K562 (cell line): ENCODE data around the gene NAA80. TPM values are rescaled to one million over a fixed set of nuclear protein-coding genes. Genes with fewer than 3 reads are reported as not detected.

Experiments
- ATAC-seq: fragments of 200-7000 bp; cut with Tn5 transposase; 3 replicates; pipeline ENCODE4 v1.9.1; 2020; ENCODE audit warnings: moderate library complexity
- BruUV-seq: library from RNA; stranded (reverse); fragments of 400-500 nt; replicated peaks from 2 replicates; lab custom pipeline; 2021; lab: Mats Ljungman, UMichigan
- CTCF ChIA-PET: fragments of 300-600 bp; formaldehyde crosslinking; extraction: SDS; loops from one replicate; lab custom pipeline; 2021; ENCODE audit warnings: low intra/inter-chr PET ratio; lab: Yijun Ruan, JAX
- POLR2A ChIA-PET: fragments of 300-600, 350-650 bp; sonication (Branson Sonifier 250); formaldehyde crosslinking; extraction: SDS; loops from one replicate; lab custom pipeline; 2021; ENCODE audit warnings: antibody characterized with exemption, inconsistent platforms; lab: Yijun Ruan, JAX
- DNase-seq, 4 experiments: peaks; one replicate each; pipeline versions ENCODE4 v3.0.0 to v3.0.0-alpha.2; 2011 to 2018; ENCODE audit warnings: low spot score in 3 of 4, mixed read lengths in 3 of 4; ENCODE audit errors: extremely low read depth in 1 of 4
- FAIRE-seq: peaks from 2 replicates; lab custom pipeline; 2011; peaks lifted over from hg19 to GRCh38; lab: Jason Lieb, UNC
- H2AFZ ChIP-seq: 2 replicates; pipeline ENCODE4 v1.6.0; 2011; ENCODE audit warnings: low read depth, low read length, control low read depth, inconsistent platforms
- H3K27ac ChIP-seq: fragments of 200-600 bp; 3 replicates; pipeline ENCODE4 v1.8.0; 2011; ENCODE audit warnings: low read depth, mild to moderate bottlenecking, control low read depth, inconsistent platforms, low read length, moderate library complexity, mixed read lengths; ENCODE audit errors: extremely low read depth
- H3K27me3 ChIP-seq, 2 experiments: fragments of 300-600 bp in 1 of 2; 2 replicates in 1 of 2; 3 replicates in 1 of 2; pipeline versions ENCODE4 v1.6.0 to v1.8.0; 2011; ENCODE audit warnings: inconsistent platforms in 2 of 2, low read length in 2 of 2, mild to moderate bottlenecking in 1 of 2, mixed read lengths in 1 of 2, moderate library complexity in 1 of 2; ENCODE audit not compliant: control insufficient read depth in 2 of 2, insufficient read depth in 2 of 2
- H3K36me3 ChIP-seq: fragments of 300-600 bp; 3 replicates; pipeline ENCODE4 v1.8.0; 2011; ENCODE audit warnings: mild to moderate bottlenecking, low read length, inconsistent platforms; ENCODE audit not compliant: control insufficient read depth, insufficient read depth
- H3K4me1 ChIP-seq, 2 experiments: fragments of 200-600 bp in 1 of 2; replicated peaks in 1 of 2; 2 replicates in 1 of 2; 3 replicates in 1 of 2; pipeline versions ENCODE4 v1.5.1 to v1.8.0; 2011; ENCODE audit warnings: inconsistent platforms in 2 of 2, low read length in 2 of 2, mild to moderate bottlenecking in 1 of 2, mixed read lengths in 1 of 2, moderate library complexity in 1 of 2; ENCODE audit not compliant: control insufficient read depth in 2 of 2, insufficient read depth in 2 of 2
- H3K4me2 ChIP-seq: 2 replicates; pipeline ENCODE4 v1.6.1; 2011; ENCODE audit warnings: low read length, control low read depth, inconsistent platforms, mixed read lengths; ENCODE audit not compliant: insufficient read depth
- H3K4me3 ChIP-seq: fragments of 200-600 bp; sonication (generic), shearing (Covaris generic); 2 replicates; pipeline ENCODE4 v1.5.1; 2016; ENCODE audit warnings: control low read depth, inconsistent platforms
- H3K79me2 ChIP-seq: fragments of 200-600 bp; 3 replicates; pipeline ENCODE4 v1.8.0; 2011; ENCODE audit warnings: low read length, inconsistent platforms; ENCODE audit not compliant: control insufficient read depth, insufficient read depth
- H3K9ac ChIP-seq, 2 experiments: 2 replicates each; pipeline versions ENCODE4 v1.6.0 to v1.6.1; 2011; ENCODE audit warnings: low read depth in 2 of 2, low read length in 2 of 2, control low read depth in 1 of 2, inconsistent platforms in 1 of 2, mild to moderate bottlenecking in 1 of 2, mixed read lengths in 1 of 2; ENCODE audit not compliant: insufficient read depth in 1 of 2
- H3K9me1 ChIP-seq: one replicate; pipeline ENCODE4 v1.6.0; 2011; ENCODE audit warnings: inconsistent platforms, mild to moderate bottlenecking, low read length, moderate library complexity; ENCODE audit not compliant: control insufficient read depth, insufficient read depth
- H3K9me3 ChIP-seq: replicated peaks from 2 replicates; pipeline ENCODE4 v1.5.1; 2011; ENCODE audit warnings: low read depth, low read length, inconsistent platforms; ENCODE audit not compliant: control insufficient read depth, insufficient read depth
- H4K20me1 ChIP-seq: replicated peaks from 2 replicates; pipeline ENCODE4 v1.6.1; 2011; ENCODE audit warnings: low read length, inconsistent platforms, mixed read lengths; ENCODE audit not compliant: control insufficient read depth, insufficient read depth
- BRD9 ChIP-seq: fragments of 450-650 bp; IDR thresholded peaks from 2 replicates; pipeline ENCODE4 v1.6.1; 2018; ENCODE audit warnings: low read depth; ENCODE audit not compliant: partially characterized antibody
- GABPB2 ChIP-seq: fragments of 250-450 bp; sonication (Bioruptor Pico); conservative IDR thresholded peaks from 2 replicates; pipeline ENCODE4 v1.5.1; 2021; ENCODE audit warnings: mild to moderate bottlenecking
- KDM5B ChIP-seq: fragments of 200-600 bp; sonication (generic); IDR thresholded peaks from 2 replicates; pipeline ENCODE4 v1.6.1; 2012; ENCODE audit warnings: low read depth, mild to moderate bottlenecking, moderate library complexity, low read length, control low read depth, inconsistent platforms; ENCODE audit not compliant: insufficient replicate concordance
- MAZ ChIP-seq, 2 experiments: fragments of 450-650 bp in 1 of 2; sonication (generic) in 1 of 2; formaldehyde crosslinking; IDR thresholded peaks in 1 of 2; conservative IDR thresholded peaks in 1 of 2; 2 replicates each; pipeline versions ENCODE4 v1.4.0 to v1.5.0; 2020; ENCODE audit warnings: mild to moderate bottlenecking in 1 of 2, missing genetic modification reagents in 1 of 2
- MYNN ChIP-seq, 2 experiments: sonication (generic); formaldehyde crosslinking in 1 of 2; IDR thresholded peaks; 2 replicates each; pipeline versions ENCODE4 v1.5.0 to v1.6.1; 2016 to 2020; ENCODE audit warnings: antibody characterized with exemption in 1 of 2, missing genetic modification reagents in 1 of 2
- POLR2AphosphoS5 ChIP-seq: IDR thresholded peaks from 2 replicates; pipeline ENCODE4 v1.6.1; 2011; ENCODE audit warnings: mild to moderate bottlenecking, low read depth, low read length, moderate library complexity; ENCODE audit not compliant: control insufficient read depth, insufficient read depth
- SRSF9 ChIP-seq: fragments of 200-400 bp; formaldehyde crosslinking; IDR thresholded peaks from 2 replicates; pipeline ENCODE4 v1.6.1; 2017; ENCODE audit warnings: low read depth, low read length, borderline replicate concordance
- TBL1XR1 ChIP-seq, 2 experiments: IDR thresholded peaks; 2 replicates each; pipeline ENCODE4 v1.6.1; 2012; ENCODE audit warnings: improper control_type of control experiment in 2 of 2, low read length in 2 of 2, mild to moderate bottlenecking in 1 of 2
- ZBTB17 ChIP-seq: fragments of 450-650 bp; formaldehyde crosslinking; IDR thresholded peaks from 2 replicates; pipeline ENCODE4 v1.4.0; 2020; ENCODE audit warnings: mild to moderate bottlenecking
- ZNF263 ChIP-seq: sonication (generic); formaldehyde crosslinking; IDR thresholded peaks from 2 replicates; pipeline ENCODE4 v1.8.0; 2022; ENCODE audit warnings: mild to moderate bottlenecking, missing genetic modification reagents, borderline replicate concordance
- WGBS: fragments of 100-300 bp; shearing (Covaris generic); methylation state at CpG from one replicate; pipeline ENCODE4 v1.1.6; 2016; ENCODE audit warnings: low coverage, mixed read lengths; ENCODE audit not compliant: insufficient coverage; ENCODE audit errors: missing lambda C conversion rate; 5-methylcytosine and 5-hydroxymethylcytosine counted together
- in situ Hi-C: fragments of 300-500 bp; cut with MboI; formaldehyde crosslinking; loops from 4 replicates; pipeline ENCODE4 v1.15.0; 2018; ENCODE audit warnings: inconsistent platforms, mixed read lengths
- intact Hi-C: fragments of 100-400 bp; cut with micrococcal nuclease; formaldehyde crosslinking; loops from 2 replicates; pipeline ENCODE4 v1.14.2; 2022
- polyA plus RNA-seq, 8 experiments: library from polyadenylated mRNA; depleted of rRNA in 4 of 8; stranded (reverse) in 5 of 8; unstranded in 3 of 8; fragments of >200 nt; fragmentation: Nextera tagmentation in 2 of 8; fragmentation: Illumina TruSeq in 1 of 8; extraction: Ambion mirVana in 2 of 8; extraction: Trizol in 1 of 8; gene quantifications; 2 replicates each; pipeline versions ENCODE4 v1.2.1 to v1.2.3, GENCODE V29; 2011 to 2014; ENCODE audit warnings: inconsistent platforms in 1 of 8, missing spikeins in 1 of 8
- total RNA-seq, 7 experiments: library from RNA; depleted of rRNA in 6 of 7; stranded (reverse); fragments of >200 nt in 6 of 7; fragmentation: Illumina TruSeq in 2 of 7; extraction: Trizol in 2 of 7; gene quantifications; 2 replicates each; pipeline versions ENCODE4 v1.2.1 to v1.2.3, GENCODE V29; 2011 to 2021; ENCODE audit warnings: low replicate concordance in 1 of 7
- TF ChIP-seq, protein P1 (sequence below): IDR thresholded peaks from 2 replicates; pipeline ENCODE4 v1.6.1; 2014; ENCODE audit warnings: antibody characterized with exemption
- TF ChIP-seq, protein P2 (sequence below): sonication (generic); formaldehyde crosslinking; IDR thresholded peaks from 2 replicates; pipeline ENCODE4 v1.5.0; 2020; ENCODE audit warnings: missing genetic modification reagents
- TF ChIP-seq, protein P3 (sequence below): sonication (generic); formaldehyde crosslinking; IDR thresholded peaks from 2 replicates; pipeline ENCODE4 v1.8.0; 2022; ENCODE audit warnings: mild to moderate bottlenecking, missing genetic modification reagents

NAA80 gene
- total and polyA plus RNA-seq, 9 of the 15 experiments (the other 6 are each of a cell fraction or from before 2014, with no cell fraction given): 0.82 to 24.0 (median 8.6) TPM

DNA sequence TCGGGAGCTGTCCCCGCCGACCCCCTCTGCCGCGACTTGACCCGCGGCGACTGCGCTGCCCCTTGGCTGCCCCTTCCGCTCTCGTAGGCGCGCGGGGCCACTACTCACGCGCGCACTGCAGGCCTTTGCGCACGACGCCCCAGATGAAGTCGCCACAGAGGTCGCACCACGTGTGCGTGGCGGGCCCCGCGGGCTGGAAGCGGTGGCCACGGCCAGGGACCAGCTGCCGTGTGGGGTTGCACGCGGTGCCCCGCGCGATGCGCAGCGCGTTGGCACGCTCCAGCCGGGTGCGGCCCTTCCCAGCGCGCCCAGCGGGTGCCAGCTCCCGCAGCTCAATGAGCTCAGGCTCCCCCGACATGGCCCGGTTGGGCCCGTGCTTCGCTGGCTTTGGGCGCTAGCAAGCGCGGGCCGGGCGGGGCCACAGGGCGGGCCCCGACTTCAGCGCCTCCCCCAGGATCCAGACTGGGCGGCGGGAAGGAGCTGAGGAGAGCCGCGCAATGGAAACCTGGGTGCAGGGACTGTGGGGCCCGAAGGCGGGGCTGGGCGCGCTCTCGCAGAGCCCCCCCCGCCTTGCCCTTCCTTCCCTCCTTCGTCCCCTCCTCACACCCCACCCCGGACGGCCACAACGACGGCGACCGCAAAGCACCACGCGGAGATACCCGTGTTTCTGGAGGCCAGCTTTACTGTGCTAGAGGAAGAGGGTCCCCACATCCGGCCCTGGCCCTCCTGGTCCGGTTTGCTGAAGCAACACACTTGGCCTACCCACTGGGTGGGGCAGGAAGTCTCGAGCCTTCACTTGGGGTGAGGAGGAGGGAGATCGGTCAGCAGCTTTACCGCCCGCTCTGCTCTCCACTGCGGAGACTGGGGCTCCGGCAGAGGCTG is 41.5 kb upstream of the NAA80 start, which contains the start of gene RASSF1:
Gene RASSF1 (minus strand): TSS at position 389 of the 882 bp plus-strand sequence. CDS start 31 bp downstream, at position 358.
- 41% methylated on average over 34 of the region's 85 CpGs for WGBS
- peaks cover 50% of the 10 kb centered on the region for H3K79me2 ChIP-seq
- peak; percentile 59 for TF ChIP-seq KDM5B
- peak; percentile 95 for TF ChIP-seq ZNF263 (CRISPR knock-in tag)
- no peak for TF ChIP-seq GABPB2 (CRISPR knock-in tag)
- no peak for TF ChIP-seq SRSF9
- TF ChIP-seq, protein P1, sequence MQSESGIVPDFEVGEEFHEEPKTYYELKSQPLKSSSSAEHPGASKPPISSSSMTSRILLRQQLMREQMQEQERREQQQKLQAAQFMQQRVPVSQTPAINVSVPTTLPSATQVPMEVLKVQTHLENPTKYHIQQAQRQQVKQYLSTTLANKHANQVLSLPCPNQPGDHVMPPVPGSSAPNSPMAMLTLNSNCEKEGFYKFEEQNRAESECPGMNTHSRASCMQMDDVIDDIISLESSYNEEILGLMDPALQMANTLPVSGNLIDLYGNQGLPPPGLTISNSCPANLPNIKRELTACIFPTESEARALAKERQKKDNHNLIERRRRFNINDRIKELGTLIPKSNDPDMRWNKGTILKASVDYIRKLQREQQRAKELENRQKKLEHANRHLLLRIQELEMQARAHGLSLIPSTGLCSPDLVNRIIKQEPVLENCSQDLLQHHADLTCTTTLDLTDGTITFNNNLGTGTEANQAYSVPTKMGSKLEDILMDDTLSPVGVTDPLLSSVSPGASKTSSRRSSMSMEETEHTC: no peak
- TF ChIP-seq MAZ (CRISPR knock-in tag; conservative IDR thresholded peaks at IDR 0.05 in 1 of 2, IDR thresholded peaks at IDR 0.05 in 1 of 2): peak; percentile 55 to 63; a peak in 3 of 4 replicates
- TF ChIP-seq POLR2AphosphoS5: peak; percentile 56; the same call in 1 of the 2 replicates
- no peak for TF ChIP-seq TBL1XR1 (IDR thresholded peaks at IDR 0.05; ENCODE audit: low read length in 2 of 2)
- TF ChIP-seq, protein P2, sequence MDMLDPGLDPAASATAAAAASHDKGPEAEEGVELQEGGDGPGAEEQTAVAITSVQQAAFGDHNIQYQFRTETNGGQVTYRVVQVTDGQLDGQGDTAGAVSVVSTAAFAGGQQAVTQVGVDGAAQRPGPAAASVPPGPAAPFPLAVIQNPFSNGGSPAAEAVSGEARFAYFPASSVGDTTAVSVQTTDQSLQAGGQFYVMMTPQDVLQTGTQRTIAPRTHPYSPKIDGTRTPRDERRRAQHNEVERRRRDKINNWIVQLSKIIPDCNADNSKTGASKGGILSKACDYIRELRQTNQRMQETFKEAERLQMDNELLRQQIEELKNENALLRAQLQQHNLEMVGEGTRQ (CRISPR knock-in tag): peak; percentile 28; the same call in 1 of the 2 replicates
- TF ChIP-seq ZBTB17 (CRISPR knock-in tag): peak; percentile 94
- TF ChIP-seq, protein P3, sequence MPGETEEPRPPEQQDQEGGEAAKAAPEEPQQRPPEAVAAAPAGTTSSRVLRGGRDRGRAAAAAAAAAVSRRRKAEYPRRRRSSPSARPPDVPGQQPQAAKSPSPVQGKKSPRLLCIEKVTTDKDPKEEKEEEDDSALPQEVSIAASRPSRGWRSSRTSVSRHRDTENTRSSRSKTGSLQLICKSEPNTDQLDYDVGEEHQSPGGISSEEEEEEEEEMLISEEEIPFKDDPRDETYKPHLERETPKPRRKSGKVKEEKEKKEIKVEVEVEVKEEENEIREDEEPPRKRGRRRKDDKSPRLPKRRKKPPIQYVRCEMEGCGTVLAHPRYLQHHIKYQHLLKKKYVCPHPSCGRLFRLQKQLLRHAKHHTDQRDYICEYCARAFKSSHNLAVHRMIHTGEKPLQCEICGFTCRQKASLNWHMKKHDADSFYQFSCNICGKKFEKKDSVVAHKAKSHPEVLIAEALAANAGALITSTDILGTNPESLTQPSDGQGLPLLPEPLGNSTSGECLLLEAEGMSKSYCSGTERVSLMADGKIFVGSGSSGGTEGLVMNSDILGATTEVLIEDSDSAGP (CRISPR knock-in tag): no peak
- no peak for TF ChIP-seq BRD9
- TF ChIP-seq MYNN (IDR thresholded peaks at IDR 0.05): no peak
- no peak for TF ChIP-seq MYNN (CRISPR knock-in tag; IDR thresholded peaks at IDR 0.05)

More for the DNA sequence above, 41.5 kb upstream of the NAA80 start, which contains the start of gene RASSF1:
- BruUV-seq: TSS peak; percentile 20
- peaks cover 27 to 59% of the 10 kb centered on the region in 2 experiments; a peak in 4 of 5 replicates for H3K4me1 ChIP-seq
- ATAC-seq (peak; percentile 56), FAIRE-seq (no peak), DNase-seq (peak; percentile 56 to 77 (median 62))
- in situ Hi-C loops: no loop called here
- POLR2A ChIA-PET: interaction anchor here (0.5 to 1.5 kb wide), 3 partner anchors 10 to 242 kb away, joined by 3 to 5 read pairs (median 4); partner anchors contain the start of genes CYB561D2, NPRL2 and TUSC2
- H4K20me1 ChIP-seq: no peaks in the 10 kb centered on the region
- H3K9ac ChIP-seq: peak within 1 kb of the TSS; percentile 95 to 98
- CTCF ChIA-PET: no interaction called here
- H3K27me3 ChIP-seq: no peaks in the 10 kb centered on the region
- peak within 1 kb of the TSS; percentile 63; the same call in 1 of the 2 replicates for H2AFZ ChIP-seq
- peaks cover 3% of the 10 kb centered on the region for H3K9me1 ChIP-seq
- peak within 1 kb of the TSS; percentile 72 for H3K4me2 ChIP-seq
- peak within 1 kb of the TSS; percentile 99 for H3K27ac ChIP-seq
- H3K4me3 ChIP-seq: peak within 1 kb of the TSS; percentile 96
- intact Hi-C loops: no loop called here
- no peaks in the 10 kb centered on the region for H3K9me3 ChIP-seq
- H3K36me3 ChIP-seq: peaks cover 10% of the 10 kb centered on the region; the same call in 2 of the 3 replicates
